Fibroblast of pulmonary artery (primary cell): ENCODE data around the gene WDR45.
A peak's percentile ranks its signal among the peaks of the same experiment; 100 is the strongest.

Source experiments
- DNase-seq: peaks from one replicate; pipeline ENCODE4 v3.0.0-alpha.2; 2010; ENCODE audit warnings: low read depth
- H3K4me3 ChIP-seq: replicated peaks from 2 replicates; pipeline ENCODE4 v1.5.1; 2011; ENCODE audit warnings: low read depth, mild to moderate bottlenecking, control low read depth, low read length, moderate library complexity
- CTCF ChIP-seq: IDR thresholded peaks from 2 replicates; pipeline ENCODE4 v1.5.1; 2011; ENCODE audit warnings: mild to moderate bottlenecking, control low read depth, low read length, inconsistent platforms; ENCODE audit errors: missing control alignments

The WDR45 gene

GRCh38 chrX:49053223-49054072 lies 26.2 kb downstream of the WDR45 start:
- peak; percentile 57 for DNase-seq
- peak overlapping the region; percentile 53 for H3K4me3 ChIP-seq
- TF ChIP-seq CTCF: no peak

GRCh38 chrX:49043987-49044281 lies 35.8 kb downstream of the WDR45 start:
- DNase-seq: no peak
- no peak for TF ChIP-seq CTCF

GRCh38 chrX:49043220-49043986 lies 36.3 kb downstream of the WDR45 start, which contains the start of gene TFE3:
Gene TFE3, minus strand, starts transcription at chrX:49043357. Its CDS starts 131 bp downstream, at chrX:49043226.
- peak; percentile 47 for TF ChIP-seq CTCF
- peak; percentile 99 for DNase-seq
- peak within 1 kb of the TSS; percentile 68 for H3K4me3 ChIP-seq

More at GRCh38 chrX:49043987-49044281, 35.8 kb downstream of the WDR45 start:
- no peak overlapping the region for H3K4me3 ChIP-seq

- TF ChIP-seq CTCF: no peak
- DNase-seq: no peak
- H3K4me3 ChIP-seq: peak overlapping the region; percentile 68
Measured at GRCh38 chrX:49042581-49043219, 37.0 kb downstream of the WDR45 start.

GRCh38 chrX:49041744-49042580 lies 37.7 kb downstream of the WDR45 start:
- H3K4me3 ChIP-seq: peak overlapping the region; percentile 68
- TF ChIP-seq CTCF: no peak
- peak; percentile 52 for DNase-seq

GRCh38 chrX:49040376-49040955 lies 39.2 kb downstream of the WDR45 start:
- TF ChIP-seq CTCF: no peak
- DNase-seq: peak; percentile 26
- H3K4me3 ChIP-seq: peak overlapping the region; percentile 68
